Fibroblast of skin of scalp (primary cell): ENCODE measurements around the gene MIP.
"Not testable (repeated sequence)": the region's sequence is repeated elsewhere in the genome, so short reads cannot be mapped to it uniquely, and the experiment has no call there.

Source experiments
- DNase-seq: peaks from one replicate; pipeline ENCODE4 v3.0.0-alpha.2; 2013

Gene MIP

DNA sequence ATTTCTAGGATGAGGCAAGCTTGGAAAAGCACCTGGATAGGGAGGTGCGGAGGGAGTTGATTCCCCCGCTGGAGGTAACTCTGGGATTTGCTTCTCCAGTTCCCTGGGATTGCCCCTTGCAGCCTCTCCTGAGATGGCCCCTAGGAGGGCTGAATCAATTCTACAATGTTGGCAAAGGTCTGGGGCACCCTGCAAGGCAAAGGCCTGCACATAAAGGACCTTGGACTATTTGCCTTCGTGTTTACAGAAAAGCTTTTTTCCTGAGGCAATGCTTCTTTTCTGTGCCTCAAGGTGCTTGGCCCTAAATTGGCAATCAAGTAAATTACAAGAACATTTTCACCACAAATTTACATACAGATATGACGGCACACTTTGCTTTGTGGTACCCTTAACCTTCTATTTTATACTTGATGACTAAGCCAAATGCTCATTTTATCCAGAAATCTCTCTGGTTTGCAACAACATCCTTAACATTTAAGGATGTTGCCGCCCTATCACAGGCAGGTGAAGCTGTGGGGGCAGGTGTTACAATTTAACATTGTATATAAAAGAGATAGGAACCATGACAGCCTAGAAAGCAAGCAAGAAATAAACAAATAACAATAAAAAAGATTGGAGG lies 45.5 kb downstream of the MIP start:
- DNase-seq = no peak

DNA sequence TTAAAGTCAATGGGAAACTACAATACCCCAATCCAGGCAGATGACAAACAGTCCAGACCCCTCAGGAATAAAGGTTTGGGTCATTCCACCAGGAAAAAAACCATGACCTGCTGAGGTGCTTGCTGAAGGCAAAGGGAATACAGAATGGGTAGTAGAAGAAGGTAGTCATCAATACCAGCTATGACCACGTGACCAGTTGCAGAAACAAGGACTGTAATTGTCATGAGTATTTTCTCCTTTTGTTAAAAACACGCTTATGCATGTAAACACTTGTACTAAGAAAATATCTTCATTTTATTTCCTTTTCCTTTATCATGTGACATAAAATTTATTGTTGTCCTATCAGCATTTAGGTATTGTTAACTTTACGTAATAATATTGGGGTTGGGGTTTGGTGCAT lies 50.2 kb downstream of the MIP start:
- DNase-seq = not testable (repeated sequence)

GRCh38 chr12:56401612-56402011 lies 52.8 kb downstream of the MIP start:
- DNase-seq = not testable (repeated sequence)

GRCh38 chr12:56401125-56401524 lies 53.3 kb downstream of the MIP start:
- DNase-seq = not testable (repeated sequence)
